ENCODE results near the gene LTF. TPM values are rescaled to one million over a fixed set of nuclear protein-coding genes. Genes with fewer than 3 reads are reported as not detected.

Gene LTF
- total and polyA plus RNA-seq, 2 experiments from 2014 or later = 0.73 to 1.3 TPM

- Histone ChIP-seq H3F3A (replicated peaks; ENCODE audit: low read depth) (no peaks in the 10 kb centered on the region), H4K20me1 (replicated peaks; ENCODE audit: insufficient read depth) (no peaks in the 10 kb centered on the region), H3K27me3 (ENCODE audit: insufficient read depth) (no peaks in the 10 kb centered on the region), H3K9me2 (ENCODE audit: insufficient read depth) (no peaks in the 10 kb centered on the region), H3K36me3 (ENCODE audit: insufficient read depth) (no peaks in the 10 kb centered on the region), H3K4me3 (no peak overlapping the region), H3K27ac (ENCODE audit: low read depth) (no peak overlapping the region), H3K79me2 (replicated peaks; ENCODE audit: insufficient read depth) (no peaks in the 10 kb centered on the region), H2AFZ (no peak overlapping the region), H3K4me2 (no peak overlapping the region), H3K4me1 (ENCODE audit: insufficient read depth) (no peaks in the 10 kb centered on the region)
- Mint-ChIP-seq H3K27me3 (ENCODE audit: insufficient read depth, low read depth, poor library complexity) (peaks cover 4% of the 10 kb centered on the region), H3K4me1 (no peaks in the 10 kb centered on the region; the same call in 2 of the 3 replicates), H3K27ac (no peak overlapping the region), H3K4me3 (no peak overlapping the region), H3K9me3 (no peaks in the 10 kb centered on the region), H3K36me3 (ENCODE audit: low read depth) (no peaks in the 10 kb centered on the region)
- DNase-seq (ENCODE audit: low spot score) = no peak
- no peak for TF ChIP-seq NANOG (IDR thresholded peaks at IDR 0.05; ENCODE audit: borderline replicate concordance)
- no peak for ATAC-seq
Measured at GRCh38 chr3:46406443-46406787, 58.3 kb downstream of the LTF start.

GRCh38 chr3:46405301-46406019 lies 59.2 kb downstream of the LTF start:
- Histone ChIP-seq H3K9me2 (ENCODE audit: insufficient read depth) (no peaks in the 10 kb centered on the region), H3K27me3 (ENCODE audit: insufficient read depth) (no peaks in the 10 kb centered on the region), H3K4me3 (no peak overlapping the region), H3K4me1 (ENCODE audit: insufficient read depth) (no peaks in the 10 kb centered on the region), H3K4me2 (no peak overlapping the region), H3F3A (replicated peaks; ENCODE audit: low read depth) (no peaks in the 10 kb centered on the region), H3K27ac (ENCODE audit: low read depth) (no peak overlapping the region), H3K36me3 (ENCODE audit: insufficient read depth) (no peaks in the 10 kb centered on the region), H4K20me1 (replicated peaks; ENCODE audit: insufficient read depth) (no peaks in the 10 kb centered on the region), H3K79me2 (replicated peaks; ENCODE audit: insufficient read depth) (no peaks in the 10 kb centered on the region), H2AFZ (peak overlapping the region; percentile 56; the same call in 1 of the 2 replicates)
- DNase-seq (ENCODE audit: low spot score) (no peak), ATAC-seq (no peak)
- H3K4me1 Mint-ChIP-seq = no peaks in the 10 kb centered on the region
- H3K4me3 Mint-ChIP-seq = no peak overlapping the region
- no peak overlapping the region for H3K27ac Mint-ChIP-seq
- no peaks in the 10 kb centered on the region for H3K9me3 Mint-ChIP-seq
- peaks cover 4% of the 10 kb centered on the region for H3K27me3 Mint-ChIP-seq (ENCODE audit: insufficient read depth, low read depth, poor library complexity)
- H3K36me3 Mint-ChIP-seq (ENCODE audit: low read depth) = no peaks in the 10 kb centered on the region
- TF ChIP-seq, protein P1, sequence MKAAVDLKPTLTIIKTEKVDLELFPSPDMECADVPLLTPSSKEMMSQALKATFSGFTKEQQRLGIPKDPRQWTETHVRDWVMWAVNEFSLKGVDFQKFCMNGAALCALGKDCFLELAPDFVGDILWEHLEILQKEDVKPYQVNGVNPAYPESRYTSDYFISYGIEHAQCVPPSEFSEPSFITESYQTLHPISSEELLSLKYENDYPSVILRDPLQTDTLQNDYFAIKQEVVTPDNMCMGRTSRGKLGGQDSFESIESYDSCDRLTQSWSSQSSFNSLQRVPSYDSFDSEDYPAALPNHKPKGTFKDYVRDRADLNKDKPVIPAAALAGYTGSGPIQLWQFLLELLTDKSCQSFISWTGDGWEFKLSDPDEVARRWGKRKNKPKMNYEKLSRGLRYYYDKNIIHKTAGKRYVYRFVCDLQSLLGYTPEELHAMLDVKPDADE (IDR thresholded peaks at IDR 0.05) = no peak
- TF ChIP-seq ZNF114 (CRISPR knock-in tag; IDR thresholded peaks at IDR 0.05) = no peak
- TF ChIP-seq ZNF331 (CRISPR knock-in tag; IDR thresholded peaks at IDR 0.05; ENCODE audit: low read depth) = no peak
- TF ChIP-seq CREB1 (CRISPR knock-in tag; IDR thresholded peaks at IDR 0.05; ENCODE audit: low read depth) = no peak
- TF ChIP-seq POLR2AphosphoS5 (IDR thresholded peaks at IDR 0.05; ENCODE audit: low read depth) = no peak
- TF ChIP-seq, protein P2, sequence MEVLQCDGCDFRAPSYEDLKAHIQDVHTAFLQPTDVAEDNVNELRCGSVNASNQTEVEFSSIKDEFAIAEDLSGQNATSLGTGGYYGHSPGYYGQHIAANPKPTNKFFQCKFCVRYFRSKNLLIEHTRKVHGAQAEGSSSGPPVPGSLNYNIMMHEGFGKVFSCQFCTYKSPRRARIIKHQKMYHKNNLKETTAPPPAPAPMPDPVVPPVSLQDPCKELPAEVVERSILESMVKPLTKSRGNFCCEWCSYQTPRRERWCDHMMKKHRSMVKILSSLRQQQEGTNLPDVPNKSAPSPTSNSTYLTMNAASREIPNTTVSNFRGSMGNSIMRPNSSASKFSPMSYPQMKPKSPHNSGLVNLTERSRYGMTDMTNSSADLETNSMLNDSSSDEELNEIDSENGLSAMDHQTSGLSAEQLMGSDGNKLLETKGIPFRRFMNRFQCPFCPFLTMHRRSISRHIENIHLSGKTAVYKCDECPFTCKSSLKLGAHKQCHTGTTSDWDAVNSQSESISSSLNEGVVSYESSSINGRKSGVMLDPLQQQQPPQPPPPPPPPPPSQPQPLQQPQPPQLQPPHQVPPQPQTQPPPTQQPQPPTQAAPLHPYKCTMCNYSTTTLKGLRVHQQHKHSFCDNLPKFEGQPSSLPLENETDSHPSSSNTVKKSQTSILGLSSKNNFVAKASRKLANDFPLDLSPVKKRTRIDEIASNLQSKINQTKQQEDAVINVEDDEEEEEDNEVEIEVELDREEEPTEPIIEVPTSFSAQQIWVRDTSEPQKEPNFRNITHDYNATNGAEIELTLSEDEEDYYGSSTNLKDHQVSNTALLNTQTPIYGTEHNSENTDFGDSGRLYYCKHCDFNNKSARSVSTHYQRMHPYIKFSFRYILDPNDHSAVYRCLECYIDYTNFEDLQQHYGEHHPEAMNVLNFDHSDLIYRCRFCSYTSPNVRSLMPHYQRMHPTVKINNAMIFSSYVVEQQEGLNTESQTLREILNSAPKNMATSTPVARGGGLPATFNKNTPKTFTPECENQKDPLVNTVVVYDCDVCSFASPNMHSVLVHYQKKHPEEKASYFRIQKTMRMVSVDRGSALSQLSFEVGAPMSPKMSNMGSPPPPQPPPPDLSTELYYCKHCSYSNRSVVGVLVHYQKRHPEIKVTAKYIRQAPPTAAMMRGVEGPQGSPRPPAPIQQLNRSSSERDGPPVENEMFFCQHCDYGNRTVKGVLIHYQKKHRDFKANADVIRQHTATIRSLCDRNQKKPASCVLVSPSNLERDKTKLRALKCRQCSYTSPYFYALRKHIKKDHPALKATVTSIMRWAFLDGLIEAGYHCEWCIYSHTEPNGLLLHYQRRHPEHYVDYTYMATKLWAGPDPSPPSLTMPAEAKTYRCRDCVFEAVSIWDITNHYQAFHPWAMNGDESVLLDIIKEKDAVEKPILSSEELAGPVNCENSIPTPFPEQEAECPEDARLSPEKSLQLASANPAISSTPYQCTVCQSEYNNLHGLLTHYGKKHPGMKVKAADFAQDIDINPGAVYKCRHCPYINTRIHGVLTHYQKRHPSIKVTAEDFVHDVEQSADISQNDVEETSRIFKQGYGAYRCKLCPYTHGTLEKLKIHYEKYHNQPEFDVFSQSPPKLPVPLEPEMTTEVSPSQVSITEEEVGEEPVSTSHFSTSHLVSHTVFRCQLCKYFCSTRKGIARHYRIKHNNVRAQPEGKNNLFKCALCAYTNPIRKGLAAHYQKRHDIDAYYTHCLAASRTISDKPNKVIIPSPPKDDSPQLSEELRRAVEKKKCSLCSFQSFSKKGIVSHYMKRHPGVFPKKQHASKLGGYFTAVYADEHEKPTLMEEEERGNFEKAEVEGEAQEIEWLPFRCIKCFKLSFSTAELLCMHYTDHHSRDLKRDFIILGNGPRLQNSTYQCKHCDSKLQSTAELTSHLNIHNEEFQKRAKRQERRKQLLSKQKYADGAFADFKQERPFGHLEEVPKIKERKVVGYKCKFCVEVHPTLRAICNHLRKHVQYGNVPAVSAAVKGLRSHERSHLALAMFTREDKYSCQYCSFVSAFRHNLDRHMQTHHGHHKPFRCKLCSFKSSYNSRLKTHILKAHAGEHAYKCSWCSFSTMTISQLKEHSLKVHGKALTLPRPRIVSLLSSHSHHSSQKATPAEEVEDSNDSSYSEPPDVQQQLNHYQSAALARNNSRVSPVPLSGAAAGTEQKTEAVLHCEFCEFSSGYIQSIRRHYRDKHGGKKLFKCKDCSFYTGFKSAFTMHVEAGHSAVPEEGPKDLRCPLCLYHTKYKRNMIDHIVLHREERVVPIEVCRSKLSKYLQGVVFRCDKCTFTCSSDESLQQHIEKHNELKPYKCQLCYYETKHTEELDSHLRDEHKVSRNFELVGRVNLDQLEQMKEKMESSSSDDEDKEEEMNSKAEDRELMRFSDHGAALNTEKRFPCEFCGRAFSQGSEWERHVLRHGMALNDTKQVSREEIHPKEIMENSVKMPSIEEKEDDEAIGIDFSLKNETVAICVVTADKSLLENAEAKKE (CRISPR knock-in tag; IDR thresholded peaks at IDR 0.05) = no peak
- TF ChIP-seq EZH2phosphoT487 (IDR thresholded peaks at IDR 0.05; ENCODE audit: unreplicated experiment) = no peak
- no peak for TF ChIP-seq STAT1 (IDR thresholded peaks at IDR 0.05; ENCODE audit: unreplicated experiment)
- TF ChIP-seq, protein P3, sequence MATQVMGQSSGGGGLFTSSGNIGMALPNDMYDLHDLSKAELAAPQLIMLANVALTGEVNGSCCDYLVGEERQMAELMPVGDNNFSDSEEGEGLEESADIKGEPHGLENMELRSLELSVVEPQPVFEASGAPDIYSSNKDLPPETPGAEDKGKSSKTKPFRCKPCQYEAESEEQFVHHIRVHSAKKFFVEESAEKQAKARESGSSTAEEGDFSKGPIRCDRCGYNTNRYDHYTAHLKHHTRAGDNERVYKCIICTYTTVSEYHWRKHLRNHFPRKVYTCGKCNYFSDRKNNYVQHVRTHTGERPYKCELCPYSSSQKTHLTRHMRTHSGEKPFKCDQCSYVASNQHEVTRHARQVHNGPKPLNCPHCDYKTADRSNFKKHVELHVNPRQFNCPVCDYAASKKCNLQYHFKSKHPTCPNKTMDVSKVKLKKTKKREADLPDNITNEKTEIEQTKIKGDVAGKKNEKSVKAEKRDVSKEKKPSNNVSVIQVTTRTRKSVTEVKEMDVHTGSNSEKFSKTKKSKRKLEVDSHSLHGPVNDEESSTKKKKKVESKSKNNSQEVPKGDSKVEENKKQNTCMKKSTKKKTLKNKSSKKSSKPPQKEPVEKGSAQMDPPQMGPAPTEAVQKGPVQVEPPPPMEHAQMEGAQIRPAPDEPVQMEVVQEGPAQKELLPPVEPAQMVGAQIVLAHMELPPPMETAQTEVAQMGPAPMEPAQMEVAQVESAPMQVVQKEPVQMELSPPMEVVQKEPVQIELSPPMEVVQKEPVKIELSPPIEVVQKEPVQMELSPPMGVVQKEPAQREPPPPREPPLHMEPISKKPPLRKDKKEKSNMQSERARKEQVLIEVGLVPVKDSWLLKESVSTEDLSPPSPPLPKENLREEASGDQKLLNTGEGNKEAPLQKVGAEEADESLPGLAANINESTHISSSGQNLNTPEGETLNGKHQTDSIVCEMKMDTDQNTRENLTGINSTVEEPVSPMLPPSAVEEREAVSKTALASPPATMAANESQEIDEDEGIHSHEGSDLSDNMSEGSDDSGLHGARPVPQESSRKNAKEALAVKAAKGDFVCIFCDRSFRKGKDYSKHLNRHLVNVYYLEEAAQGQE (IDR thresholded peaks at IDR 0.05; ENCODE audit: unreplicated experiment) = no peak
- TF ChIP-seq NANOG (IDR thresholded peaks at IDR 0.05; ENCODE audit: borderline replicate concordance) = no peak
